K562 (cell line): ENCODE measurements around the gene PTCRA. TPM values are rescaled to one million over a fixed set of nuclear protein-coding genes. Genes with fewer than 3 reads are reported as not detected.
A peak's percentile ranks its signal among the peaks of the same experiment; 100 is the strongest.

Experiments
- ILF3 ChIP-seq: fragments of 450-650 bp; IDR thresholded peaks from 2 replicates; pipeline ENCODE4 v1.6.1; 2018; ENCODE audit warnings: antibody characterized with exemption, mild to moderate bottlenecking, moderate library complexity, borderline replicate concordance
- MAZ ChIP-seq, 2 experiments: fragments of 450-650 bp in 1 of 2; sonication (generic) in 1 of 2; formaldehyde crosslinking; IDR thresholded peaks in 1 of 2; conservative IDR thresholded peaks in 1 of 2; 2 replicates each; pipeline versions ENCODE4 v1.4.0 to v1.5.0; 2020; ENCODE audit warnings: mild to moderate bottlenecking in 1 of 2, missing genetic modification reagents in 1 of 2
- NCOA1 ChIP-seq: fragments of 450-650 bp; IDR thresholded peaks from 2 replicates; pipeline ENCODE4 v1.6.1; 2016; ENCODE audit warnings: low read depth
- NR2C2 ChIP-seq, 2 experiments: fragments of 200-800 bp in 1 of 2; sonication (Bioruptor generic) in 1 of 2; sonication (generic) in 1 of 2; formaldehyde crosslinking in 1 of 2; IDR thresholded peaks; 2 replicates each; pipeline versions ENCODE4 v1.6.1 to v1.8.0; 2016 to 2022; ENCODE audit warnings: mild to moderate bottlenecking in 1 of 2, missing compliant biosample characterization in 1 of 2, missing genetic modification characterization in 1 of 2, missing genetic modification reagents in 1 of 2
- SRSF9 ChIP-seq: fragments of 200-400 bp; formaldehyde crosslinking; IDR thresholded peaks from 2 replicates; pipeline ENCODE4 v1.6.1; 2017; ENCODE audit warnings: low read depth, low read length, borderline replicate concordance
- TCF7L2 ChIP-seq: fragments of 150-350 bp; IDR thresholded peaks from 2 replicates; pipeline ENCODE4 v1.6.1; 2016; ENCODE audit warnings: low read depth, mild to moderate bottlenecking, low read length, moderate library complexity
- ZNF124 ChIP-seq: sonication (generic); formaldehyde crosslinking; IDR thresholded peaks from 2 replicates; pipeline ENCODE4 v1.8.1; 2022; ENCODE audit warnings: missing genetic modification reagents
- polyA plus RNA-seq, 8 experiments: library from polyadenylated mRNA; depleted of rRNA in 4 of 8; stranded (reverse) in 5 of 8; unstranded in 3 of 8; fragments of >200 nt; fragmentation: Nextera tagmentation in 2 of 8; fragmentation: Illumina TruSeq in 1 of 8; extraction: Ambion mirVana in 2 of 8; extraction: Trizol in 1 of 8; gene quantifications; 2 replicates each; pipeline versions ENCODE4 v1.2.1 to v1.2.3, GENCODE V29; 2011 to 2014; ENCODE audit warnings: inconsistent platforms in 1 of 8, missing spikeins in 1 of 8
- total RNA-seq, 7 experiments: library from RNA; depleted of rRNA in 6 of 7; stranded (reverse); fragments of >200 nt in 6 of 7; fragmentation: Illumina TruSeq in 2 of 7; extraction: Trizol in 2 of 7; gene quantifications; 2 replicates each; pipeline versions ENCODE4 v1.2.1 to v1.2.3, GENCODE V29; 2011 to 2021; ENCODE audit warnings: low replicate concordance in 1 of 7
- TF ChIP-seq, protein P1 (sequence below): fragments of 450-650 bp; IDR thresholded peaks from 2 replicates; pipeline ENCODE4 v1.6.1; 2016; ENCODE audit warnings: antibody characterized with exemption
- TF ChIP-seq, protein P2 (sequence below): sonication (generic); formaldehyde crosslinking; IDR thresholded peaks from 2 replicates; pipeline ENCODE4 v1.9.0; 2022; ENCODE audit warnings: mild to moderate bottlenecking, missing genetic modification reagents
- TF ChIP-seq, protein P3 (sequence below): fragments of 200-800 bp; sonication (Bioruptor generic); IDR thresholded peaks from 2 replicates; pipeline ENCODE4 v1.6.1; 2016; ENCODE audit warnings: missing genetic modification characterization, missing compliant biosample characterization
- TF ChIP-seq, protein P4 (sequence below): sonication (generic); formaldehyde crosslinking; IDR thresholded peaks from 2 replicates; pipeline ENCODE4 v1.8.0; 2022; ENCODE audit warnings: mild to moderate bottlenecking, low read depth, missing genetic modification reagents
- TF ChIP-seq, protein P5 (sequence below): fragments of 450-650 bp; IDR thresholded peaks from 2 replicates; pipeline ENCODE4 v1.6.1; 2017; ENCODE audit warnings: antibody characterized with exemption, mild to moderate bottlenecking

Gene PTCRA
- total and polyA plus RNA-seq, 9 of the 15 experiments (the other 6 are each of a cell fraction or from before 2014, with no cell fraction given), result 0.21 TPM; not detected in 8

DNA sequence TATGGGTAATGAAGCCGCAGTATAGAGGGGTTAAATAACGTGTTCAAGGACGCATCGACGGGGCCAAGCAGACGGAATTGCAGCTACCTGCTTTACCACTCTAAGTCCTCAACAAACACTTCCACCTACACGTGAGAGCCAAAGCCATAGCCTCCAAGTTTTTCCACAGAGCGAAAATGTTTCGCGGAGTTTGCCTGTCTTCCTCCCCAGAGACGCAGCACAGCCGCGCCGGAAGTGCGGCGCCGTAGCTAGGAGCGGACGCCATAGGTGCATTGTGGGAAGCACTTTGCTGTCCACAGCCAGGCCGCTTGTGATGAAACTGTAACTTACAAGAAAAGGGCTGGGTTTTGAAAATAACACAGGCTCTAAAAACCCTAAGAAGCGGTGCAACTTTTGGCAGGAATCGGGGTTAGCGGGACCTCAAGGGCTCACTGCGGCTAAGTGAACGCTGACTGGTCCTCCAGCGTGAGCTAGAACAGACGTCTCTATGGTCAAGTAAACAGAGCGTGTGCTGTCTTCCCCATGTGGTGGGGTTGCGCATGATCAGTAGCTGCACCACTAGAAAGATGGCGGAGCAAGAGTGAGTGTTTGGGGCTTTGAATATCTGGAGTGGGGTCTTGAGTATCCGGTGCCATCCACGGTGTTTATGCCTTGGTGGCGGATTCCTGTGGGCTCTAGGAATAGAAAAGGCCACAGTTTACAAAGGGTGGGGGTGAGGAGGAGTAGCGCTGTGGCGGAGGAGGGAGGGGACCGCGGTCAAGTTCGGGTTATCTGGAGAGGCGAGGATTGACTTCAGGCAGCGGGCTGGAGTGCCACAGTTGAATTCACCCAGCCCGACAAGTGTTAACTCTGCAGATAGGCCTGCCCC lies 36.2 kb upstream of the PTCRA start, which contains the start of gene RPL7L1 (continued):
- TF ChIP-seq, protein P1, sequence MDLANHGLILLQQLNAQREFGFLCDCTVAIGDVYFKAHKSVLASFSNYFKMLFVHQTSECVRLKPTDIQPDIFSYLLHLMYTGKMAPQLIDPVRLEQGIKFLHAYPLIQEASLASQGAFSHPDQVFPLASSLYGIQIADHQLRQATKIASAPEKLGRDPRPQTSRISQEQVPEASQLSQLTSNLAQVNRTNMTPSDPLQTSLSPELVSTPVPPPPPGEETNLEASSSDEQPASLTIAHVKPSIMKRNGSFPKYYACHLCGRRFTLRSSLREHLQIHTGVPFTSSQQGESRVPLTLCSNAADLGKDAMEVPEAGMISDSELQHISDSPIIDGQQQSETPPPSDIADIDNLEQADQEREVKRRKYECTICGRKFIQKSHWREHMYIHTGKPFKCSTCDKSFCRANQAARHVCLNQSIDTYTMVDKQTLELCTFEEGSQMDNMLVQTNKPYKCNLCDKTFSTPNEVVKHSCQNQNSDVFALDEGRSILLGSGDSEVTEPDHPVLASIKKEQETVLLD, result peak; percentile 82
- TF ChIP-seq ILF3 (no peak), NR2C2 (CRISPR knock-in tag; IDR thresholded peaks at IDR 0.05) (peak; percentile 83; the same call in 1 of the 2 replicates), NR2C2 (tag; IDR thresholded peaks at IDR 0.05) (peak; percentile 84), TCF7L2 (no peak), ZNF124 (CRISPR knock-in tag) (no peak), SRSF9 (no peak), NCOA1 (peak; percentile 20; the same call in 1 of the 2 replicates), MAZ (CRISPR knock-in tag; conservative IDR thresholded peaks at IDR 0.05 in 1 of 2, IDR thresholded peaks at IDR 0.05 in 1 of 2) (peak; percentile 60 to 74)
- TF ChIP-seq, protein P2, sequence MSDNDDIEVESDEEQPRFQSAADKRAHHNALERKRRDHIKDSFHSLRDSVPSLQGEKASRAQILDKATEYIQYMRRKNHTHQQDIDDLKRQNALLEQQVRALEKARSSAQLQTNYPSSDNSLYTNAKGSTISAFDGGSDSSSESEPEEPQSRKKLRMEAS (CRISPR knock-in tag), result peak; percentile 95
- TF ChIP-seq, protein P3, sequence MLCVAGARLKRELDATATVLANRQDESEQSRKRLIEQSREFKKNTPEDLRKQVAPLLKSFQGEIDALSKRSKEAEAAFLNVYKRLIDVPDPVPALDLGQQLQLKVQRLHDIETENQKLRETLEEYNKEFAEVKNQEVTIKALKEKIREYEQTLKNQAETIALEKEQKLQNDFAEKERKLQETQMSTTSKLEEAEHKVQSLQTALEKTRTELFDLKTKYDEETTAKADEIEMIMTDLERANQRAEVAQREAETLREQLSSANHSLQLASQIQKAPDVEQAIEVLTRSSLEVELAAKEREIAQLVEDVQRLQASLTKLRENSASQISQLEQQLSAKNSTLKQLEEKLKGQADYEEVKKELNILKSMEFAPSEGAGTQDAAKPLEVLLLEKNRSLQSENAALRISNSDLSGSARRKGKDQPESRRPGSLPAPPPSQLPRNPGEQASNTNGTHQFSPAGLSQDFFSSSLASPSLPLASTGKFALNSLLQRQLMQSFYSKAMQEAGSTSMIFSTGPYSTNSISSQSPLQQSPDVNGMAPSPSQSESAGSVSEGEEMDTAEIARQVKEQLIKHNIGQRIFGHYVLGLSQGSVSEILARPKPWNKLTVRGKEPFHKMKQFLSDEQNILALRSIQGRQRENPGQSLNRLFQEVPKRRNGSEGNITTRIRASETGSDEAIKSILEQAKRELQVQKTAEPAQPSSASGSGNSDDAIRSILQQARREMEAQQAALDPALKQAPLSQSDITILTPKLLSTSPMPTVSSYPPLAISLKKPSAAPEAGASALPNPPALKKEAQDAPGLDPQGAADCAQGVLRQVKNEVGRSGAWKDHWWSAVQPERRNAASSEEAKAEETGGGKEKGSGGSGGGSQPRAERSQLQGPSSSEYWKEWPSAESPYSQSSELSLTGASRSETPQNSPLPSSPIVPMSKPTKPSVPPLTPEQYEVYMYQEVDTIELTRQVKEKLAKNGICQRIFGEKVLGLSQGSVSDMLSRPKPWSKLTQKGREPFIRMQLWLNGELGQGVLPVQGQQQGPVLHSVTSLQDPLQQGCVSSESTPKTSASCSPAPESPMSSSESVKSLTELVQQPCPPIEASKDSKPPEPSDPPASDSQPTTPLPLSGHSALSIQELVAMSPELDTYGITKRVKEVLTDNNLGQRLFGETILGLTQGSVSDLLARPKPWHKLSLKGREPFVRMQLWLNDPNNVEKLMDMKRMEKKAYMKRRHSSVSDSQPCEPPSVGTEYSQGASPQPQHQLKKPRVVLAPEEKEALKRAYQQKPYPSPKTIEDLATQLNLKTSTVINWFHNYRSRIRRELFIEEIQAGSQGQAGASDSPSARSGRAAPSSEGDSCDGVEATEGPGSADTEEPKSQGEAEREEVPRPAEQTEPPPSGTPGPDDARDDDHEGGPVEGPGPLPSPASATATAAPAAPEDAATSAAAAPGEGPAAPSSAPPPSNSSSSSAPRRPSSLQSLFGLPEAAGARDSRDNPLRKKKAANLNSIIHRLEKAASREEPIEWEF (CRISPR knock-in tag), result no peak
- TF ChIP-seq, protein P4, sequence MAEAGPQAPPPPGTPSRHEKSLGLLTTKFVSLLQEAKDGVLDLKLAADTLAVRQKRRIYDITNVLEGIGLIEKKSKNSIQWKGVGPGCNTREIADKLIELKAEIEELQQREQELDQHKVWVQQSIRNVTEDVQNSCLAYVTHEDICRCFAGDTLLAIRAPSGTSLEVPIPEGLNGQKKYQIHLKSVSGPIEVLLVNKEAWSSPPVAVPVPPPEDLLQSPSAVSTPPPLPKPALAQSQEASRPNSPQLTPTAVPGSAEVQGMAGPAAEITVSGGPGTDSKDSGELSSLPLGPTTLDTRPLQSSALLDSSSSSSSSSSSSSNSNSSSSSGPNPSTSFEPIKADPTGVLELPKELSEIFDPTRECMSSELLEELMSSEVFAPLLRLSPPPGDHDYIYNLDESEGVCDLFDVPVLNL (CRISPR knock-in tag), result 0 out of 2 replicates have a peak, but pooled peaks have one; percentile 50
- TF ChIP-seq, protein P5, sequence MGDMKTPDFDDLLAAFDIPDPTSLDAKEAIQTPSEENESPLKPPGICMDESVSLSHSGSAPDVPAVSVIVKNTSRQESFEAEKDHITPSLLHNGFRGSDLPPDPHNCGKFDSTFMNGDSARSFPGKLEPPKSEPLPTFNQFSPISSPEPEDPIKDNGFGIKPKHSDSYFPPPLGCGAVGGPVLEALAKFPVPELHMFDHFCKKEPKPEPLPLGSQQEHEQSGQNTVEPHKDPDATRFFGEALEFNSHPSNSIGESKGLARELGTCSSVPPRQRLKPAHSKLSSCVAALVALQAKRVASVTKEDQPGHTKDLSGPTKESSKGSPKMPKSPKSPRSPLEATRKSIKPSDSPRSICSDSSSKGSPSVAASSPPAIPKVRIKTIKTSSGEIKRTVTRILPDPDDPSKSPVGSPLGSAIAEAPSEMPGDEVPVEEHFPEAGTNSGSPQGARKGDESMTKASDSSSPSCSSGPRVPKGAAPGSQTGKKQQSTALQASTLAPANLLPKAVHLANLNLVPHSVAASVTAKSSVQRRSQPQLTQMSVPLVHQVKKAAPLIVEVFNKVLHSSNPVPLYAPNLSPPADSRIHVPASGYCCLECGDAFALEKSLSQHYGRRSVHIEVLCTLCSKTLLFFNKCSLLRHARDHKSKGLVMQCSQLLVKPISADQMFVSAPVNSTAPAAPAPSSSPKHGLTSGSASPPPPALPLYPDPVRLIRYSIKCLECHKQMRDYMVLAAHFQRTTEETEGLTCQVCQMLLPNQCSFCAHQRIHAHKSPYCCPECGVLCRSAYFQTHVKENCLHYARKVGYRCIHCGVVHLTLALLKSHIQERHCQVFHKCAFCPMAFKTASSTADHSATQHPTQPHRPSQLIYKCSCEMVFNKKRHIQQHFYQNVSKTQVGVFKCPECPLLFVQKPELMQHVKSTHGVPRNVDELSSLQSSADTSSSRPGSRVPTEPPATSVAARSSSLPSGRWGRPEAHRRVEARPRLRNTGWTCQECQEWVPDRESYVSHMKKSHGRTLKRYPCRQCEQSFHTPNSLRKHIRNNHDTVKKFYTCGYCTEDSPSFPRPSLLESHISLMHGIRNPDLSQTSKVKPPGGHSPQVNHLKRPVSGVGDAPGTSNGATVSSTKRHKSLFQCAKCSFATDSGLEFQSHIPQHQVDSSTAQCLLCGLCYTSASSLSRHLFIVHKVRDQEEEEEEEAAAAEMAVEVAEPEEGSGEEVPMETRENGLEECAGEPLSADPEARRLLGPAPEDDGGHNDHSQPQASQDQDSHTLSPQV, result peak; percentile 70; the same call in 1 of the 2 replicates
